ENCODE results near the gene MEGF9.

MEGF9 gene

GRCh38 chr9:120702075-120702474, 12.2 kb downstream of the MEGF9 start:
- DNase-seq (ENCODE audit: low read depth): no peak

GRCh38 chr9:120701248-120701647, 13.0 kb downstream of the MEGF9 start:
- no peak for DNase-seq (ENCODE audit: low read depth)

GRCh38 chr9:120698766-120699165, 15.5 kb downstream of the MEGF9 start:
- DNase-seq (ENCODE audit: low read depth): no peak

- DNase-seq (ENCODE audit: low read depth): no peak
Measured at GRCh38 chr9:120697448-120697847, 16.8 kb downstream of the MEGF9 start.

- DNase-seq (ENCODE audit: low read depth): no peak
Measured at GRCh38 chr9:120696551-120697230, 17.6 kb downstream of the MEGF9 start.

- DNase-seq (ENCODE audit: low read depth): no peak
Measured at GRCh38 chr9:120694559-120694958, 19.7 kb downstream of the MEGF9 start.

- no peak for DNase-seq (ENCODE audit: low read depth)
Measured at GRCh38 chr9:120693700-120694008, 20.6 kb downstream of the MEGF9 start.

- no peak for DNase-seq (ENCODE audit: low read depth)
Measured at GRCh38 chr9:120692901-120693699, 21.2 kb downstream of the MEGF9 start.

- no peak for DNase-seq (ENCODE audit: low read depth)
Measured at GRCh38 chr9:120690372-120690771, 23.9 kb downstream of the MEGF9 start.

GRCh38 chr9:120689860-120690259, 24.4 kb downstream of the MEGF9 start:
- DNase-seq (ENCODE audit: low read depth): no peak

- no peak for DNase-seq (ENCODE audit: low read depth)
Measured at GRCh38 chr9:120688758-120689157, 25.5 kb downstream of the MEGF9 start.

GRCh38 chr9:120683150-120683549, 31.1 kb downstream of the MEGF9 start:
- DNase-seq (ENCODE audit: low read depth): no peak

- no peak for DNase-seq (ENCODE audit: low read depth)
Measured at GRCh38 chr9:120681121-120681520, 33.1 kb downstream of the MEGF9 start.

- no peak for DNase-seq (ENCODE audit: low read depth)
Measured at GRCh38 chr9:120680579-120680978, 33.7 kb downstream of the MEGF9 start.

- no peak for DNase-seq (ENCODE audit: low read depth)
Measured at GRCh38 chr9:120680161-120680560, 34.1 kb downstream of the MEGF9 start.

- DNase-seq (ENCODE audit: low read depth): no peak
Measured at GRCh38 chr9:120677965-120678364, 36.3 kb downstream of the MEGF9 start.

GRCh38 chr9:120676767-120677402, 37.4 kb downstream of the MEGF9 start:
- no peak for DNase-seq (ENCODE audit: low read depth)

GRCh38 chr9:120668399-120668798, 45.9 kb downstream of the MEGF9 start:
- no peak for DNase-seq (ENCODE audit: low read depth)

- DNase-seq (ENCODE audit: low read depth): no peak
Measured at GRCh38 chr9:120663950-120664349, 50.3 kb downstream of the MEGF9 start.

GRCh38 chr9:120663380-120663779, 50.9 kb downstream of the MEGF9 start:
- DNase-seq (ENCODE audit: low read depth): no peak

- no peak for DNase-seq (ENCODE audit: low read depth)
Measured at GRCh38 chr9:120662513-120662912, 51.8 kb downstream of the MEGF9 start.

GRCh38 chr9:120659676-120660075, 54.6 kb downstream of the MEGF9 start:
- no peak for DNase-seq (ENCODE audit: low read depth)

GRCh38 chr9:120659209-120659608, 55.1 kb downstream of the MEGF9 start:
- DNase-seq (ENCODE audit: low read depth): no peak
